H9 (cell line): ENCODE data around the gene CDX2. TPM values are rescaled to one million over a fixed set of nuclear protein-coding genes. Genes with fewer than 3 reads are reported as not detected.

Experiments
- DNase-seq: peaks from one replicate; pipeline ENCODE4 v3.0.0-alpha.2; 2017
- H2AFZ ChIP-seq: one replicate; pipeline ENCODE4 v1.6.1; 2013; ENCODE audit warnings: mild to moderate bottlenecking, low read length, control low read depth, moderate library complexity
- H2AK5ac ChIP-seq: 2 replicates; pipeline ENCODE4 v1.6.1; 2013; ENCODE audit warnings: low read length, control low read depth, mixed read lengths; ENCODE audit not compliant: insufficient read length
- H2BK120ac ChIP-seq: one replicate; pipeline ENCODE4 v1.6.1; 2013; ENCODE audit warnings: low read depth, mild to moderate bottlenecking, low read length, control low read depth, inconsistent platforms; ENCODE audit not compliant: poor library complexity, severe bottlenecking
- H2BK12ac ChIP-seq: 2 replicates; pipeline ENCODE4 v1.6.1; 2013; ENCODE audit warnings: low read length, control low read depth, mixed read lengths, low read depth; ENCODE audit not compliant: insufficient read length
- H2BK15ac ChIP-seq: 2 replicates; pipeline ENCODE4 v1.6.1; 2013; ENCODE audit warnings: low read depth, low read length, control low read depth
- H2BK20ac ChIP-seq: one replicate; pipeline ENCODE4 v1.6.1; 2013; ENCODE audit warnings: low read depth, mild to moderate bottlenecking, low read length, control low read depth, inconsistent platforms; ENCODE audit not compliant: poor library complexity, severe bottlenecking
- H2BK5ac ChIP-seq: 2 replicates; pipeline ENCODE4 v1.6.1; 2013; ENCODE audit warnings: low read length, control low read depth, mixed read lengths; ENCODE audit not compliant: insufficient read length
- H3K14ac ChIP-seq: 2 replicates; pipeline ENCODE4 v1.6.1; 2013; ENCODE audit warnings: low read length, control low read depth; ENCODE audit not compliant: insufficient read depth
- H3K18ac ChIP-seq: 2 replicates; pipeline ENCODE4 v1.6.1; 2013; ENCODE audit warnings: low read depth, mild to moderate bottlenecking, mixed read lengths, low read length, control low read depth; ENCODE audit not compliant: insufficient read length
- H3K23ac ChIP-seq: 2 replicates; pipeline ENCODE4 v1.6.1; 2013; ENCODE audit warnings: low read length, control low read depth, mixed read lengths, low read depth; ENCODE audit not compliant: insufficient read length
- H3K23me2 ChIP-seq: 2 replicates; pipeline ENCODE4 v1.6.1; 2013; ENCODE audit warnings: low read depth, mild to moderate bottlenecking, mixed read lengths, low read length, control low read depth; ENCODE audit not compliant: insufficient read length, poor library complexity, severe bottlenecking
- H3K27ac ChIP-seq: 2 replicates; pipeline ENCODE4 v1.5.1; 2013; ENCODE audit warnings: low read length, control low read depth, mixed read lengths, low read depth; ENCODE audit not compliant: insufficient read length
- H3K27me3 ChIP-seq: 2 replicates; pipeline ENCODE4 v1.6.1; 2013; ENCODE audit warnings: low read length, control low read depth, inconsistent platforms; ENCODE audit not compliant: insufficient read depth
- H3K4ac ChIP-seq: 2 replicates; pipeline ENCODE4 v1.6.1; 2013; ENCODE audit warnings: low read depth, mild to moderate bottlenecking, control low read depth, inconsistent platforms, low read length, moderate library complexity
- H3K4me1 ChIP-seq: 2 replicates; pipeline ENCODE4 v1.6.1; 2013; ENCODE audit warnings: low read length, control low read depth, inconsistent platforms; ENCODE audit not compliant: insufficient read depth
- H3K4me2 ChIP-seq: 2 replicates; pipeline ENCODE4 v1.6.1; 2013; ENCODE audit warnings: low read length, control low read depth, mixed read lengths; ENCODE audit not compliant: insufficient read length, insufficient read depth
- H3K56ac ChIP-seq: 2 replicates; pipeline ENCODE4 v1.6.1; 2013; ENCODE audit warnings: low read depth, mild to moderate bottlenecking, mixed read lengths, low read length, control low read depth; ENCODE audit not compliant: insufficient read length
- H3K79me1 ChIP-seq: 2 replicates; pipeline ENCODE4 v1.6.1; 2013; ENCODE audit warnings: low read depth, mild to moderate bottlenecking, moderate library complexity, low read length, control low read depth, inconsistent platforms; ENCODE audit not compliant: insufficient read depth, poor library complexity, severe bottlenecking
- H3K79me2 ChIP-seq: 2 replicates; pipeline ENCODE4 v1.6.1; 2013; ENCODE audit warnings: low read length, control low read depth, inconsistent platforms; ENCODE audit not compliant: insufficient read depth
- H3K9ac ChIP-seq: 2 replicates; pipeline ENCODE4 v1.6.1; 2013; ENCODE audit warnings: low read length, control low read depth, mixed read lengths; ENCODE audit not compliant: insufficient read length; ENCODE audit errors: extremely low read depth
- H3K9me3 ChIP-seq: one replicate; pipeline ENCODE4 v1.6.1; 2013; ENCODE audit warnings: low read depth, low read length, inconsistent platforms; ENCODE audit not compliant: control insufficient read depth
- H3T11ph ChIP-seq: one replicate; pipeline ENCODE4 v1.6.1; 2013; ENCODE audit warnings: mild to moderate bottlenecking, low read length, control low read depth, inconsistent platforms
- H4K20me1 ChIP-seq: one replicate; pipeline ENCODE4 v1.6.1; 2013; ENCODE audit not compliant: control insufficient read depth, insufficient read length, insufficient read depth
- H4K5ac ChIP-seq: 2 replicates; pipeline ENCODE4 v1.6.1; 2013; ENCODE audit warnings: low read depth, mild to moderate bottlenecking, mixed read lengths, low read length, control low read depth; ENCODE audit not compliant: insufficient read length
- H4K8ac ChIP-seq: replicated peaks from 2 replicates; pipeline ENCODE4 v1.6.1; 2013; ENCODE audit warnings: low read length, control low read depth, mixed read lengths, low read depth; ENCODE audit not compliant: insufficient read length
- H4K91ac ChIP-seq: 2 replicates; pipeline ENCODE4 v1.6.1; 2013; ENCODE audit warnings: low read depth, mild to moderate bottlenecking, moderate library complexity, mixed read lengths, low read length, control low read depth; ENCODE audit not compliant: insufficient read length
- H3K27ac Mint-ChIP-seq, 3 experiments: 2 replicates in 2 of 3; 3 replicates in 1 of 3; pipeline ENCODE4 v1.8.0; 2020 to 2021; ENCODE audit warnings: mixed read lengths in 3 of 3, mild to moderate bottlenecking in 1 of 3, moderate library complexity in 1 of 3
- H3K27me3 Mint-ChIP-seq: 2 replicates; pipeline ENCODE4 v1.8.0; 2021; ENCODE audit warnings: low read depth, mild to moderate bottlenecking, moderate library complexity, mixed read lengths
- H3K36me3 Mint-ChIP-seq, 3 experiments: 2 replicates in 2 of 3; 3 replicates in 1 of 3; pipeline ENCODE4 v1.8.0; 2020 to 2021; ENCODE audit warnings: low read depth in 3 of 3, mixed read lengths in 3 of 3; ENCODE audit not compliant: insufficient read depth in 1 of 3
- H3K4me1 Mint-ChIP-seq, 2 experiments: 2 replicates each; pipeline ENCODE4 v1.8.0; 2020; ENCODE audit warnings: mixed read lengths in 2 of 2
- H3K4me3 Mint-ChIP-seq, 2 experiments: 2 replicates in 1 of 2; 3 replicates in 1 of 2; pipeline ENCODE4 v1.8.0; 2020 to 2021; ENCODE audit warnings: mild to moderate bottlenecking in 2 of 2, mixed read lengths in 2 of 2, moderate library complexity in 1 of 2
- H3K9me3 Mint-ChIP-seq, 2 experiments: 2 replicates in 1 of 2; 3 replicates in 1 of 2; pipeline ENCODE4 v1.8.0; 2020; ENCODE audit warnings: mild to moderate bottlenecking in 2 of 2, mixed read lengths in 2 of 2, moderate library complexity in 1 of 2
- CTCF ChIP-seq: fragments of 200-600 bp; sonication (generic); conservative IDR thresholded peaks from 3 replicates; pipeline ENCODE4 v1.8.0; 2021; ENCODE audit warnings: antibody characterized with exemption, mild to moderate bottlenecking
- WGBS: extraction: QIAGEN DNeasy Blood & Tissue Kit; methylation state at CpG from one replicate; pipeline ENCODE4 v1.1.7; 2013; ENCODE audit warnings: missing lambda C conversion rate, low lambda C conversion rate, mixed read lengths; ENCODE audit not compliant: insufficient read length; ENCODE audit errors: extremely low coverage; 5-methylcytosine and 5-hydroxymethylcytosine counted together
- total RNA-seq: library from RNA; stranded (reverse); gene quantifications from 2 replicates; pipeline ENCODE4 v1.2.1, GENCODE V29; 2021

CDX2 gene
- total RNA-seq, 1 experiment from 2014 or later, result not detected

GRCh38 chr13:27911521-27911920 lies 57.6 kb downstream of the CDX2 start:
- Histone ChIP-seq H3K14ac (no peak overlapping the region), H3K27me3 (peaks cover 17% of the 10 kb centered on the region), H2AK5ac (no peak overlapping the region), H3K23ac (no peak overlapping the region), H2BK5ac (no peak overlapping the region), H3K4ac (no peak overlapping the region), H3K9me3 (no peaks in the 10 kb centered on the region), H4K91ac (no peak overlapping the region), H3K9ac (no peak overlapping the region), H3K23me2 (no peaks in the 10 kb centered on the region), H3K18ac (no peak overlapping the region), H2BK20ac (no peak overlapping the region), H2BK15ac (no peak overlapping the region), H2AFZ (no peak overlapping the region), H2BK120ac (no peak overlapping the region), H3K4me2 (no peak overlapping the region), H4K8ac (no peak overlapping the region), H3K27ac (no peak overlapping the region), H4K20me1 (no peaks in the 10 kb centered on the region), H3T11ph (no peak overlapping the region), H3K79me2 (no peaks in the 10 kb centered on the region), H3K79me1 (no peaks in the 10 kb centered on the region), H2BK12ac (no peak overlapping the region), H3K56ac (no peak overlapping the region), H3K4me1 (no peaks in the 10 kb centered on the region; the same call in 1 of the 2 replicates), H4K5ac (no peak overlapping the region)
- no peak for DNase-seq
- peaks cover 0 to 9% of the 10 kb centered on the region in 2 experiments; a peak in 2 of 5 replicates for H3K9me3 Mint-ChIP-seq
- H3K4me3 Mint-ChIP-seq, result no peak overlapping the region
- TF ChIP-seq CTCF, result no peak
- H3K27ac Mint-ChIP-seq, result no peak overlapping the region
- H3K27me3 Mint-ChIP-seq, result peaks cover 100% of the 10 kb centered on the region
- peaks cover 4 to 11% of the 10 kb centered on the region in 2 experiments; a peak in 3 of 4 replicates for H3K4me1 Mint-ChIP-seq
- no CpG with 5 or more reads among the region's 2 CpGs for WGBS
- H3K36me3 Mint-ChIP-seq, result no peaks in the 10 kb centered on the region

Other genes with a start within 250 kb of the CDX2 start
- not detected in 2 replicates for gene GSX1, start 176.8 kb downstream of the CDX2 start, total RNA-seq
- not detected in 2 replicates for gene PDX1, start 49.3 kb downstream of the CDX2 start, total RNA-seq
- not detected in 2 replicates for gene URAD, start 19.4 kb upstream of the CDX2 start, total RNA-seq
- 0.33 and 0.44 TPM in 2 replicates for gene FLT3, start 131.3 kb upstream of the CDX2 start, total RNA-seq
- 47.8 and 48.5 TPM in 2 replicates for gene PAN3, start 169.2 kb upstream of the CDX2 start, total RNA-seq